HG03521 (cell line): ENCODE data around the gene AMY2A.
"Not testable (repeated sequence)": the region's sequence is repeated elsewhere in the genome, so short reads cannot be mapped to it uniquely, and the experiment has no call there.

Source experiments
- ATAC-seq: cut with Tn5 transposase; IDR thresholded peaks from one replicate; pipeline ENCODE4 v1.9.1; 2021; ENCODE audit warnings: mild to moderate bottlenecking, moderate library complexity; ENCODE audit not compliant: unreplicated experiment

AMY2A gene

GRCh38 chr1:103616994-103617477 is at the start of gene AMY2A:
AMY2A (plus strand) TSS chr1:103617427; CDS start chr1:103617441, 14 bp downstream.
- not testable (repeated sequence) for ATAC-seq

GRCh38 chr1:103569493-103569892 is 47.7 kb upstream of the AMY2A start:
- ATAC-seq = no peak

- not testable (repeated sequence) for ATAC-seq
Observed at GRCh38 chr1:103571289-103571688, 45.9 kb upstream of the AMY2A start, which contains the start of gene AMY2B. AMY2B (plus strand) TSS chr1:103571589; CDS start chr1:103571603, 14 bp downstream.

- no peak for ATAC-seq
Observed at GRCh38 chr1:103576065-103576464, 41.2 kb upstream of the AMY2A start.

GRCh38 chr1:103576784-103577183 is 40.4 kb upstream of the AMY2A start:
- ATAC-seq = not testable (repeated sequence)

- no peak for ATAC-seq
Observed at GRCh38 chr1:103582464-103582863, 34.8 kb upstream of the AMY2A start.

- ATAC-seq = no peak
Observed at GRCh38 chr1:103583887-103584286, 33.3 kb upstream of the AMY2A start.

GRCh38 chr1:103584537-103584936 is 32.7 kb upstream of the AMY2A start:
- no peak for ATAC-seq

- ATAC-seq = not testable (repeated sequence)
Observed at GRCh38 chr1:103602740-103603139, 14.5 kb upstream of the AMY2A start.

GRCh38 chr1:103616362-103616761 is 865 bp upstream of the AMY2A start:
- no peak for ATAC-seq

GRCh38 chr1:103627436-103627835 is 10.2 kb downstream of the AMY2A start:
- not testable (repeated sequence) for ATAC-seq

GRCh38 chr1:103641194-103641593 is 24.0 kb downstream of the AMY2A start:
- not testable (repeated sequence) for ATAC-seq

- ATAC-seq = not testable (repeated sequence)
Observed at GRCh38 chr1:103643908-103644307, 26.7 kb downstream of the AMY2A start.

- ATAC-seq = not testable (repeated sequence)
Observed at GRCh38 chr1:103650305-103650704, 33.1 kb downstream of the AMY2A start.

- not testable (repeated sequence) for ATAC-seq
Observed at GRCh38 chr1:103650889-103651288, 33.7 kb downstream of the AMY2A start.

- ATAC-seq = not testable (repeated sequence)
Observed at GRCh38 chr1:103654133-103654532, 36.9 kb downstream of the AMY2A start.

- not testable (repeated sequence) for ATAC-seq
Observed at GRCh38 chr1:103655460-103655859, 38.2 kb downstream of the AMY2A start, which contains the start of gene AMY1A. AMY1A (plus strand) TSS chr1:103655760; CDS start chr1:103656331, 571 bp downstream.
